NCI-H82 (cell line): Measurements from ENCODE around the gene ANP32E.

ENCODE experiments used
- DNase-seq: peaks from one replicate; lab custom pipeline; 2025; lab: John Stamatoyannopoulos, UW

The ANP32E gene

DNA sequence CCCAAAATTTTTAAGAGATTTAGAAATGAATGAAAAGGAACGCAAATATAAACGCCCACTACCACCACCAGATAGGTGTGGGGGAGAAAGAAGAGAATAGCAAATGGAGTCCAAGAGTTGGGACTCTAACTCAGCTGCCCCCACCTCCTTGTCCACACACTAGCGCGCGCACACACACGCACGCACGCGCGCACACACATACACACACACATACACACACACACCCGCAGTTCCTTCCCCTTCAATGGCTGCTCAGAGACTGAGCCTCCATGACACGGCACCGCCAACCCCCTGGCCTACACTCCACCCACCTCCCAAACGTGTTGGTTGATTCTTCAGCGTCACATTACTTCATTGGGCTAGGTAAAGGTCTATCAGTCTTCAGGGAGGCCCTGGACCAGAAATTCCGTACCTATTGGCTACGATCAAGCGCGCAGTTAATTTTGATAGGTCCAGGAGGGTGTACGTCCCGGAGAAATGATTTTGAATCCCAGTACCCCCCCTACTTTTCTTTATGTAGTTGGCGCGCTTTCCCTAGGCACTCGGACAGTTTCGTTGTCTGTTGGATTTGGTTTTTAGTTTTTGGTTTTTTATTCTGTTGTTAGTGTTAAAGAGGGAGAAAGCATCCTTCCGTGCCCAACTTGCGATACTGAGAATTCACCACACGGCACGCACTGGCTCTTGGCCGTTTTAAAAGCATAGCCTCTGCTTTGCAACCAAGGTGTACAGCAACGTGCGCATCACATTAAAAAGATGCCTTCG is at the start of gene ANP32E:
ANP32E (minus strand) TSS at position 261 of the 762 bp plus-strand sequence. CDS start 326 bp downstream, outside the sequence.
- DNase-seq: peak; percentile 100

DNA sequence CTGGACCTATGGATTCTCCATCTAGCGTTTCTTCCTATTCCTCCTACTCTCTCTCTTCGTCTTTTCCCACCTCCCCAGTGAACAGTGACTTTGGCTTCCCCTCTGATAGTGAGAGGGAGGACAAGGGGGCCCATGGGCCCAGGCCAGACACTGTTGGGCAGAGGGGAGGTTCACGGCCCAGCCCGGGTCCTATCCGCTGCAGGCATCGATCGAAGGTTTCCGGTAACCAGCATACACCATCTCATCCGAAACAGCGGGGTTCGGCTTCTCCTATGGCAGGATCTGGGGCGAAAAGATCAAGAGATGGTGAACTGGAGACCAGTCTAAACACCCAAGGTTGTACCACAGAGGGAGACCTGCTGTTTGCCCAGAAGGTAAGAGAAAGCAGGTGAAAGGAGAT is 47.3 kb upstream of the ANP32E start:
- no peak for DNase-seq

DNA sequence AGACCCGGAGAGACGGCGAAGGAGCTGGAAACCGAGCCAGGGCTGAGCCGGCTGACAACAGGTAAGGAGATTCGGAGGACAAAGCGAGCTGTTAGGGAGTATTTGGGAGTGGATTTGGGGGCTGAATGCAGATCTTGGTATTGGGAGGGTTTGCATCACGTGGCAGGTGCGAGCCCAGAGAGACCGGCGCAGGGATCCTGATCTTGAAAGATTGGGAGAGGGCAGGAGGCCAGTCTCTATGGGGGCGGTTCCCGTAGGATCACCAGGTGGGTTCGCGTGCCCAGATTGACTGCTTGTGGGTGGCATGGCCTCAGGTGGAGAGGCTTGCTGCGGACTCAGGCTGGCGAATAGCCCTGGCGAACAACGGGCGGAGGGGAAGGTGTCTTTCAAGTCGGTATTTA is 46.6 kb upstream of the ANP32E start:
- no peak for DNase-seq

DNA sequence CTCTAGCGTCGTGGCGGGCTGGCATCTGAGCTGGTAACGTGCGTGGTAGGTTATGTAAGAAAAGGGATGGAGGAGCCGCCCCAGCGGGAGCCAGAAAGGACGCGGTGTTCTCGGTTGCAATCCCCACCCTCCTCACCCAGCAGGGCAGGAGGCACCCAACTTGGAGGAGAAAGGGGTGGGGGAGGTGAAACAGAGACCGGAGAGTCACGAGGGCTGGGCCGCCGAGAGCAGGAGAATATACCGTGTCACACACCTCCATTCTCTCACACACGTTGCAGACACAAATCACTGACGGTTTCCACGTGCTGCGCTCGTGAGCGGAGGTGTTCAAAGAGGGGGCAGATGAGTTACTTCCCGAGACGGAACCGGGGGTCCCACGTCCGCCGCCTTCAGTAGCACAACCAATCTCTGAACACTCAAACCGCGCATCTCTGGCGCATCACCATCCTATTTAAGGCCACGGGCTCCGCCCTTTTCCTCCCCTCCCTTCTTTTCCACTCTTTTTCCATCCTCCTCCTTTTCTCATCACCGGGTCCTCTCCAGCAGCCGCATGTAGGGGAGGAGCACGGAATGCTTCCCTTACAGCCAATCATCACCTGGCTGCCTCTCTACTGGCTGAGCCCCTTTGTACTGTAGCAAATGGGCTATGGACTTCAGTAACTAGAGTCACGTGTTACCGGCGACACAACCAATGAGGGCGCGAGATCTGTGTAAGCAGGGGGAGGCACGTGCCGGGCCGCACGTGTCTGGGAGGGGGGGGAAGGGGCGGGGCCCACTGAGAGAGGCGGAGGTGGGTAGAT is 46.0 kb upstream of the ANP32E start, which contains the start of gene CIART:
CIART (plus strand) TSS at position 797 of the 800 bp plus-strand sequence. CDS start 714 bp downstream, outside the sequence.
- peak; percentile 96 for DNase-seq

DNA sequence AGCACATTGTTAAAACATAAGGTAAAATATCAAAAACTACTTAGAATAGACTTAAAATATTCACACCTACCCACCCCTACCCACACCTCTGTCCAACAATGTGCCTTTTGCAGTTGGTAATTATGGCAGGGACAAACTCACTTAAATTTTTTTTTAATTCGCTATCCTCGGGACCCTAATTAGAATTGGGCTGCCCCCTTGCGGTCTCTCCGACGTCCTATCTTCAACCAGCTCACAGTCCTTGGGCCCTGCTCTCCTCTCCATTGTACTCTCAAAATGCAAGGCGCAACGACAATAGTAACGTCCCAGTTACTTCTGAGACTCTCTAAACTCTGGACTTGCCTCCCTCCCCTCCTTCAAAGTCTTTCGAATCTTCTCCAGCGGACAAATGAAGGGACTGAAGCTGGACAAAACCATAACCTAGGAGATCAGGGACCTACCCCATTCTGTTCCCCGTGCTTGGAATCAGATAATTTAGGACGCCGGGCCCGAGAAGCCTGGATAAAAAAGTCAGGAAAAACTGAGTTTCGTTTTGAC is 45.4 kb upstream of the ANP32E start:
- DNase-seq: peak; percentile 82

DNA sequence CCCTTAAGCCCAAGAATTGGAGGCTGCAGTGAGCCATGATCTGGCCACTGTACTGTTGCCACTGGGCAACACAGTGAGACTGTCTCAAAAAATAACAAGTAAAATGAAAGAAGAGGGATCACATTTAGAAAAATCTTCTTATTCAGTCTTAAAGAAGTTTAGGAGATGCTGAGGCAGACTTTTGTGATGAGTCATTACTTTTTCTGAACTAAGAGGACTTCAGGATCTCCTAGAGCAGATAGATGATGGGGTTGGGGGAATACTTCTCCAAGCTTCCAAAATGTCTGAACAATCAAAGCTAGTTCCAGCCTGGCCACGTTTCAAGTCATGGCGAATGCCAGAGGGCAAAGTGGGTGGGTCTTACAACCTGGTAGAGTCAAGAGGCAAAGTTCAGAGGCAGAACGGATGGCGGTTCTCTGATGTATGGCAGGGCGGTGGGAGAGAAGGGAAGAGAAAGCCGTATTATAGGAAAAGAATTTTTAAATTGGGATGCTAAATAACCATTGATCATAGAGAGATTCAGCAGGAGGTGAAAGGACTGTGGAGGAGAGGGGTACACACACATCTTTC is 44.3 kb upstream of the ANP32E start:
- DNase-seq: no peak

DNA sequence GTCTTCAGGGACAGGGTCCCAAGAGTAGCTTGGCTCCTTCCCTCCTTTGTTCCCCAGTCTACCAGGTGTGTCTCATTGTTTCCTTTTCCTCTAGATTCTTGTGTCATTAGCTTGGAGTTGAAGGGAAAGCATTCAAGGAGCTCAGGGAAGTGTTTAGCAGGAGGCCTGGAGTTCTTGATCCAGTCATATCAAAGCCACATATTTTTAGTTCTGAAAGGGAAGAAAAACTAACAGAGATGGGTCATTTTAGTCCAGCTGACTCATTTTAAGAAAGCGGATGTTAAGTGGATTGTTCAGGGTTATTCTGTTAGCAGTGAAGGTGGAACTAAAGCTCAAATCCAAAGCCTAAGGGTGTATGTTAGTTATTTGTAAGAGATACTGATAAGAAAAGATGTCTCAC is 37.4 kb upstream of the ANP32E start:
- DNase-seq: no peak

DNA sequence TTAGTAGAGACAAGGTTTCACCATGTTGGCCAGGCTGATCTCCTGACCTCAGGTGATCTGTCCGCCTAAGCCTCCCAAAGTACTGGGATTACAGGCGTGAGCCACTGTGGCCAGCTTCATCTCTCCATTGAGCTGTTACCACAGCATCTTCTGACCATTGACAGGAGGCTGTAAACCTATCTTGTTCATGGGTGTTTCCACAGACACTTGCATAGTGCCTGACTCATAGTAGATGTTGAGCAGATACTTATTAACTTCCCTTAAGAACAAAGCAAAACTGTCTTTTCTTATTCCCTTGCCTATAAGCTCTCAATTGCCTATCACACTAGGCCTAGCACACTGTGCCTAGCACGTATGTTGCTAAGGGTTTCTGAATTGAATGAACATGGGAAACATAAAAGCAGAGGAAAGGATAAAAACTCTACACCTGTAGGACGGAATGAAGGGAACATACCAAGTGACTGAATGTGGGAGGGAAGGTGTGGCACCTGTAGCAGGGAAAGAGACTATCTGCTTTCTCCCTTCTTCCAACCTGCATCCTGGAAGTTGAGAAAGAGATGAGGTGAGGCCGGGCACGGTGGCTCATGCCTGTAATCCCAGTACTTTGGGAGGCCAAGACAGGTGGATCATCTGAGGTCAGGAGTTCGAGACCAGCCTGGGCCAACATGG is 35.5 kb upstream of the ANP32E start:
- DNase-seq: no peak

DNA sequence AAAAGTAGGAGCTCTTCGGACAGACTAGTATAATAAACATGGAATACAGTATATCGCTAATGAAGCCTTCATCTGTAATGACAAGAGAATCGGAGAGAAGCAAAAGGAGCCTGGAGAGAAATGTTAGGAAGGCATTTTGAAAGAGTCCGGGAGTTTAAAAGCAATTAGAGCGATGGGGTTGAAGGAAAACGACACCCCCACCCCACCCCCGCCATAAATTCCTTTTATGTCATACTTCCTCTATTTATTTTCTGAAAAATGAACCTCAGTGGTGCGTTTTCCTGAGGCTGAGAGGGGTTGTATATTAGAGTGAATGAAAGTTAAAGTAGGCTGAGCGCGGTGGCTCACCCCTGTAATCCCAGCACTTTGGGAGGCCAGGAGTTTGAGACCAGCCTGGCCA is 33.5 kb upstream of the ANP32E start:
- DNase-seq: no peak

DNA sequence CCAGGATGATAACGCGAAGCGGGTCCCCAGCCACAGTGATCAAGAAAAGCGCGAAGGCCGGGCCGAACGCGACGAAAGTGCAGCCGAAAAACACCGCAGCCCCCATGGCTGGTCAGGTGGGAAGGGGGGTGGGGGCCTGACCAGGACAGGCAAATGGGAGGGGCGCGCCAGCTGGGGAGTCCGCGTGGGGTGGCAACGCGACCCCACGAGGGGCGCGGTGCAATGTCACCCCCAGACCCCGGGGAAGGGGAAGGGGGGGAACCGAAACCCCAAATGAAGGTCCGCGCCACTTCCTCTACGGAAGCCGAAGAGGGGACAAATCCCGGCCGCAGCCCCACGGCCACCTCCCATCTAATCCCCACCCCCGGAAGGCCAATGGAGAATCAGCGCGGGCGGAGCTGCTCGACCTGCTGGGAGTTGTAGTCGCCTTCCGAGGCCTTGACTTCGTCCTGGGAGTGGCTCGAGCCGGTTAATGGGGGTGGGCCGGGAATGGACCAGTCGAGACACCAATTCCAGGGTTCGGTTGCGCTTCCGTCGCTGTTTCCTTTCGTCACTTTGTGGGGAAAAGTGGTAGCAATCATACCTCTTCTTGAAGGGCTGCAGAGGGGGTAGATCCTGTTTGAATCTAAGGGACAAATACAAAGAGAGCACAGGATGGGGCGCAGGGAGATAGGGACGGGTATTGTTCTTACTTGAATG is 32.9 kb upstream of the ANP32E start, which contains the start of gene APH1A:
APH1A (minus strand) TSS at position 312 of the 699 bp plus-strand sequence; CDS start at position 106, 206 bp downstream.
- DNase-seq: peak; percentile 99

DNA sequence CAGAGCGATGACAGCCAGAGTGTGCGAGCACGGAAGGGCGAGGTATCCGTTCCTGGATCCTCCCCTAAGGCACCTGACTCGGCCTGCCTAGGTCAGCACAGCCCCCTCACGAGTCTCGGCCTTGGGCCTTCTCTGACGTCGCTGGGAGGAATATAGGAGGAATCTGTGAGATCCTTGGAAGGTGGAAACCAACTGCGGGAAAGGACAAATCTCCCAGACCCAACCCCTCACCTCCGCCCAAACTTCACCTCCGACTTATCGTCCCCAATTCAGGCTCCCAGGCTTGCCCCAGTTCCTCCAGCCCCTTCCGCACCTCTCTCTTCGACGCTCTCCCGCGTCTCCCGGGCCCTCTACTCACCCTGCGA is 32.4 kb upstream of the ANP32E start:
- DNase-seq: peak; percentile 49

DNA sequence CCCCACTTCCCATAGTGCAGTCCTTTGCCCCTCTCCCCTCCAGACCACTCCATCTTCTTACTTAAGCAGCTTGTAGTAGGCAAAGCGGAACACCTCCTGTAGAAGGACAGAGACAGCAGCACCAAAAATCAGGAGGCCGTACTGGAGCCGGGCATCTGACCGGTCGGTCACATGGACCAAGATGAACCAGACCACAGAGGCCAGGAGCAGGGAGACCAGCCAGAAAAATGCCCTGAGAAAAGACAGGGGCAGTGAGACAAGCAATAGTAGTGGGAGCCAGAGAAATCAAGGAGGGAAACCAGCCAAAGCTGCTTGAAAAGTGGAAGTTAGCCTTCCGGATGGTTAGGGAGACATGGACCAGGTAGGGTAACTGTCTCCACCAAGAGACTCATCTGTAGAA is 32.0 kb upstream of the ANP32E start:
- DNase-seq: no peak

DNA sequence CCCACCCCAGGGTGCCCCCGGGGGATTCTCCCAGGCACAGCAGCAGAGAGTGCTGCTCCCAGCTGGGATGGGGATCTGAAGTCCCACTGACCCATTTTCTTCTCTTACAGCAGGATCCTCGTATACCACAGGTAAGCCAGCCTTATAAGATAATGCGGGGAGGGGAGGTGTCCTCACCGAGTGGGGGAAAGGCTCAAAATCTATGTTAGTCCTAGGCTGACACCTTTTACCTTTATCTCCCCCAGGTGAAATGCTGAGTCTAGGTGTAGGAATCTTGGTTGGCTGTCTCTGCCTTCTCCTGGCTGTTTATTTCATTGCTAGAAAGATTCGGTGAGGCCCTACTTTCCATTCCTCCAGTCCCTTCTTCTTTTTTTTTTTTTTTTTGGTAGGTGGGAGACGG is 27.6 kb upstream of the ANP32E start:
- no peak for DNase-seq

DNA sequence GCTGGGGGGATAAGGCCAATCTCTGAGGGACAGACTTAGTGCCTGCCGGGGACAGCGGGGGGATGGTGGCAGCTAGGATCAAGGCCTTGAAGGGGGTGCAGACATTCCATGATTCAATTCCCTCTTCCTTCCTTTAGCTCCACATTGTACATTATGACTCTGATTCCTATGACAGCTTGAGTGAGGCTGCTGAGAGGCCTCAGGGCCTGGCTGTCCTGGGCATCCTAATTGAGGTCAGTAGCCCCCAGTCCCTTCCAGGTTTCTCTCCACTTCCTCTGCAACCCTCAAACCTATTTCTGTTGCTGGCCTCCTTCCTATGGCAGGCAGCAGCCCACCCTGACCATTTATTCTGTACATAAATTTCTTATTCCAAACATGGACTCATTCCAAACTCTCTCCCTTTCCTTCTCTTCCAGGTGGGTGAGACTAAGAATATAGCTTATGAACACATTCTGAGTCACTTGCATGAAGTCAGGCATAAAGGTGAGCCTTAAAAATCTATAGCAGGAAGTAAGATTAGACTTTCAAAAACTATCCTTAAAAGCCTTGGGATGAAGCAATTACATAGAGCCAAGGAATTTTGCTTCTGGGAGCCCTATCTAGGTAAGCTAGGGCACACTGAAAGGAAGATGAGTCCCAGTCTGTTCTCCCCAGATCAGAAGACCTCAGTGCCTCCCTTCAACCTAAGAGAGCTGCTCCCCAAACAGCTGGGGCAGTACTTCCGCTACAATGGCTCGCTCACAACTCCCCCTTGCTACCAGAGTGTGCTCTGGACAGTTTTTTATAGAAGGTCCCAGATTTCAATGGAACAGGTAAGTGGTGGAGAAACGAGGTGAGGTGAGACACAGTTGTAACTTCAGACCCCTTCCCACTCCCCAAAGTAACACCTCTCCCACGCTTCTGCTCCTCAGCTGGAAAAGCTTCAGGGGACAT is 26.7 kb upstream of the ANP32E start:
- DNase-seq: no peak

DNA sequence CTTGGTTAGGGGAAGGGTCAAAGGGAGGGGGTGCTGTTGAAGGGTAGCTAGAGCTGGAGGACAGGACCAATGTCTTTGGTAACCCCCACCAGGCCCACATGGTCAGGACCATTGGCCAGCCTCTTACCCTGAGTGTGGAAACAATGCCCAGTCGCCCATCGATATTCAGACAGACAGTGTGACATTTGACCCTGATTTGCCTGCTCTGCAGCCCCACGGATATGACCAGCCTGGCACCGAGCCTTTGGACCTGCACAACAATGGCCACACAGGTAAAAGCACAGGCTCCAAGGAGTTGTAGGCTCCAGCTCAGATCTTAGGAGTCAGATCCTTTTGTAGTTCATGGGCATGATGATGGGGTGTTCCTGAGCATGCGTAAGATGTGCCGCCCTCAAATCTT is 25.5 kb upstream of the ANP32E start:
- DNase-seq: no peak

DNA sequence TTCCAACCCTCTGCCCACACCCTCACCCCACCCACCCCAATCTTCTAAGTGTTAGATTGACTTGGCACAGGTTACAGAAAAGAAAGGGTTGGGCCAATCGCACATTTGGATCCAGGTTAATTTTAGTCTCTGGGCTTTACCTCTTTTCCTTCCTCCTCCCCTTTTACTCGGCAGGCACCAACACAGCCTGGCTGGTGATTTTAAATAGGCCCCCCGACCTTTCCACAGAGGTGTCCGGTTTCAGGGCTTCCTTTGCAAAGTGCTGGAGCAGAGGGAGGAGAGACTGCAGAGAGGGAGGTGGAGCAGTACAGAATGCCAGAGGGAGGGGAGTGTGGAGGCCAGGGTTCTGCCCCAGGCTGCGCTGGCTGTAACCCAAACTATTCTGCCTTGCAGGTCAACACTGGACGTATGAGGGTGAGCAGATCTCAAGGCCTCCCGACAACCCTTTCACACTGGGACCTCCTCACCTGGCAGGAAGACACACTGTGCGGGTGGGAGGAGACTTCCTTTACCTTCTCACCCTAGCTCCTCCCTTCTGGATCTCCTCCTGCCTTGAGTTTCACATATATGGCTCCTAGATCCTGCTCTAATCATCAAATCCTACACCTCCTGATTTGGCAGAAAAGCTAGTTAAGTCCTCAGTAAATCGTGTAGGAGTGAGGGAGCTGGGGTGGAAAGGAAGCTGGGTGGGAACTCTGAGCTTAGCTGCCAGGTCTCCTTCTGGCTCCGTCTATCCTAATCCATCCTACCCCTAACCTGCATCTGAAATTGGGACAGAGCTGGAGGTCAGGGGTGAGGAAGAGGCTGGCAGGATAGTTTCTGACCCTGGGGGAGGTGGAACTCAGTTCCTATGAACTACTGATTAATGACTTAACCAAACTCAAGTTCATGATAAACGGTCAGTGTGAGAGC is 24.1 kb upstream of the ANP32E start:
- DNase-seq: no peak

DNA sequence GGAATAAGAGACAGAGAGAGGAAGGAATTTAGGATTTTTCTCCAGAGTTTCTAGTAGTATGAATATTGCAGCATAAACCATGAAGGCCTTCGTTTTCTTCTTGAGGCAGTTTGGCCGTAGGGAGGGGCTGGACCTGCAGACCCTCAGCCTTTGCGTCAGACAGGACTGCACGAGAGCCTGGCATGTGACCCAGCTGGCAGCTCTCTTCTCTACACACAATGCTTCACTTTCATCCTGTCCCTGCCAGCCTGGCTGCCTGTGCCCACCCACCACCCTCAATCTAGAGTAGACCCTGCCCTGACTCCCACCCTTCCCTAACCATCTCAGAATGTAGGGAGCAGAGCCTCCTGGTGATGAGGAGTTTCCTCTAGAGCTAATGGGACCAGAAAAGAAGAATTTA is 23.3 kb upstream of the ANP32E start:
- DNase-seq: no peak

DNA sequence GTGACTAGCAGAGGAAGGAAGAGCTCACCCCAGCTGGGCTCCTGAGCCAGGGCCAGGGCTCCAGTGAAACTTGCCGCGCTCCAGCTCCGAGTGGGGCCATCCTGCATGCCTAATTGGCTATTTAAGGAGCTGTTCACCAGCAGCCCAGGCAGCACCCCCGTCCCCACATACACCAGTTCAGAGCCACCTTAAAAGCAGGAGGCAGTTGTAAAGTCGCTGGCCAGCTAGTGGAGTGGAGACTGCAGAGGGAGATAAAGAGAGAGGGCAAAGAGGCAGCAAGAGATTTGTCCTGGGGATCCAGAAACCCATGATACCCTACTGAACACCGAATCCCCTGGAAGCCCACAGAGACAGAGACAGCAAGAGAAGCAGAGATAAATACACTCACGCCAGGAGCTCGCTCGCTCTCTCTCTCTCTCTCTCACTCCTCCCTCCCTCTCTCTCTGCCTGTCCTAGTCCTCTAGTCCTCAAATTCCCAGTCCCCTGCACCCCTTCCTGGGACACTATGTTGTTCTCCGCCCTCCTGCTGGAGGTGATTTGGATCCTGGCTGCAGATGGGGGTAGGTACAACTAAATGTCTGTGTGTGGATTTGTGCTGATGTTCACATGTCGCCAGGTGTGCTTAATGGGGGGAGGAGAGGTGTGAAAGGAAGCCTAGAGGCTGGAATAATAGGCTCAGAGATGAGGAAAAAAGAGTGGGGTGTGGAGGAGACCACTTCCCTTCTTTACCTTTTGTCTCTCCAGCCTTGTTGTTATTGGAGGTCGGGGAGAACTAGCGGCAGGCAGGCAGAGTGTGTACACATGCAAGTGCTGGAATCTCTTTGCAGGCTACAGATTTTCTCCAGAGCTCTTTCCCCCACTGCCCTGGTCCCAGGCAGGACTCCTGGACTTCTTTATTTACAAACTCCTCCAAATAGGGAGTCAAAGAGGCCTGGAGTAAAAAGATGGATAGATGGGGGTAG is 22.0 kb upstream of the ANP32E start, which contains the start of gene CA14:
CA14 (plus strand) TSS at position 151 of the 962 bp plus-strand sequence; CDS start at position 506, 355 bp downstream.
- peak; percentile 52 for DNase-seq
